ENCODE results near the gene DCLK3. TPM values are rescaled to one million over a fixed set of nuclear protein-coding genes. Genes with fewer than 3 reads are reported as not detected.

The DCLK3 gene
- total RNA-seq, 1 experiment from 2014 or later, result 1.4 TPM

DNA sequence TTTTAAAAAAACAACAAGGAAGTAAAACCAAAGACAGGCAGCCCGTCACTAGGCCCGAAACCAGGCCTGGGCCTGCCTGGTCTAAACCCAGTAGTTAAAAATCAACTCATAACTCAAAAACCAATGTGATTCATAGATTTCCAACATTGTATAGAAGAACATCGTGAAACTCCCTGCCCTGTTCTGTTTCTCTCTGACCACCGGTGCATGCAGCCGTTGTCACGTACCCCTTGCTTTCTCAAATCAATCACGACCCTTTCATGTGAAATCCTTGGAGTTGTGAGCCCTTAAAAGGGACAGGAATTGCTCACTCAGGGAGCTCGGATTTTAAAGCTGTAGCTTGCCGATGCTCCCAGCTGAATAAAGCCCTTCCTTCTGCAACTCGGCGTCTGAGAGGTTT is 89.5 kb downstream of the DCLK3 start:
- Histone ChIP-seq H3K4me2 (ENCODE audit: insufficient read depth, insufficient read length, low read length) (no peak overlapping the region), H3K9me3 (ENCODE audit: control insufficient read depth, low read depth, low read length) (no peaks in the 10 kb centered on the region), H4K5ac (ENCODE audit: insufficient read length, low read depth, low read length) (no peak overlapping the region), H3K4ac (ENCODE audit: low read depth, low read length) (no peak overlapping the region), H3K27ac (ENCODE audit: insufficient read length, low read depth, low read length) (no peak overlapping the region), H3K23ac (ENCODE audit: insufficient read length, low read depth, low read length) (no peak overlapping the region), H3K23me2 (ENCODE audit: insufficient read length, low read depth, low read length, poor library complexity, severe bottlenecking) (no peaks in the 10 kb centered on the region), H3K79me1 (ENCODE audit: insufficient read depth, low read depth, low read length, poor library complexity, severe bottlenecking) (no peaks in the 10 kb centered on the region), H2BK15ac (ENCODE audit: low read depth, low read length) (no peak overlapping the region), H3K79me2 (ENCODE audit: insufficient read depth, low read length) (no peaks in the 10 kb centered on the region), H3K4me1 (ENCODE audit: insufficient read depth, low read length) (no peaks in the 10 kb centered on the region), H2BK120ac (ENCODE audit: low read depth, low read length, poor library complexity, severe bottlenecking) (no peak overlapping the region), H2BK5ac (ENCODE audit: insufficient read length, low read length) (no peak overlapping the region), H3K56ac (ENCODE audit: insufficient read length, low read depth, low read length) (no peak overlapping the region), H4K91ac (ENCODE audit: insufficient read length, low read depth, low read length) (no peak overlapping the region), H2BK20ac (ENCODE audit: low read depth, low read length, poor library complexity, severe bottlenecking) (no peak overlapping the region), H3K14ac (ENCODE audit: insufficient read depth, low read length) (no peak overlapping the region), H3K18ac (ENCODE audit: insufficient read length, low read depth, low read length) (no peak overlapping the region), H2BK12ac (ENCODE audit: insufficient read length, low read depth, low read length) (no peak overlapping the region), H3K27me3 (ENCODE audit: insufficient read depth, low read length) (no peaks in the 10 kb centered on the region), H3T11ph (ENCODE audit: low read length) (no peak overlapping the region), H4K8ac (replicated peaks; ENCODE audit: insufficient read length, low read depth, low read length) (no peak overlapping the region), H3K9ac (ENCODE audit: extremely low read depth, insufficient read length, low read length) (no peak overlapping the region), H4K20me1 (ENCODE audit: control insufficient read depth, insufficient read depth, insufficient read length) (no peaks in the 10 kb centered on the region), H2AFZ (ENCODE audit: low read length) (no peak overlapping the region), H2AK5ac (ENCODE audit: insufficient read length, low read length) (no peak overlapping the region)
- Mint-ChIP-seq H3K4me3 (no peak overlapping the region), H3K4me1 (peaks cover 4 to 7% of the 10 kb centered on the region in 2 experiments; a peak in 3 of 4 replicates), H3K27ac (no peak overlapping the region; a peak in 1 of 7 replicates), H3K36me3 (ENCODE audit: insufficient read depth in 1 of 3, low read depth in 3 of 3) (peaks cover 0 to 2% (median 1%) of the 10 kb centered on the region in 3 experiments; a peak in 4 of 7 replicates), H3K27me3 (ENCODE audit: low read depth) (no peaks in the 10 kb centered on the region), H3K9me3 (peaks cover 10 to 11% of the 10 kb centered on the region in 2 experiments; a peak in 3 of 5 replicates)
- no CpG with 5 or more reads among the region's 11 CpGs for WGBS (ENCODE audit: extremely low coverage, insufficient read length, low lambda C conversion rate)
- TF ChIP-seq CTCF (conservative IDR thresholded peaks at IDR 0.05), result no peak
- DNase-seq, result no peak

Data from H9 (cell line).